ENCODE measurements around the gene STOML2.

The STOML2 gene

DNA sequence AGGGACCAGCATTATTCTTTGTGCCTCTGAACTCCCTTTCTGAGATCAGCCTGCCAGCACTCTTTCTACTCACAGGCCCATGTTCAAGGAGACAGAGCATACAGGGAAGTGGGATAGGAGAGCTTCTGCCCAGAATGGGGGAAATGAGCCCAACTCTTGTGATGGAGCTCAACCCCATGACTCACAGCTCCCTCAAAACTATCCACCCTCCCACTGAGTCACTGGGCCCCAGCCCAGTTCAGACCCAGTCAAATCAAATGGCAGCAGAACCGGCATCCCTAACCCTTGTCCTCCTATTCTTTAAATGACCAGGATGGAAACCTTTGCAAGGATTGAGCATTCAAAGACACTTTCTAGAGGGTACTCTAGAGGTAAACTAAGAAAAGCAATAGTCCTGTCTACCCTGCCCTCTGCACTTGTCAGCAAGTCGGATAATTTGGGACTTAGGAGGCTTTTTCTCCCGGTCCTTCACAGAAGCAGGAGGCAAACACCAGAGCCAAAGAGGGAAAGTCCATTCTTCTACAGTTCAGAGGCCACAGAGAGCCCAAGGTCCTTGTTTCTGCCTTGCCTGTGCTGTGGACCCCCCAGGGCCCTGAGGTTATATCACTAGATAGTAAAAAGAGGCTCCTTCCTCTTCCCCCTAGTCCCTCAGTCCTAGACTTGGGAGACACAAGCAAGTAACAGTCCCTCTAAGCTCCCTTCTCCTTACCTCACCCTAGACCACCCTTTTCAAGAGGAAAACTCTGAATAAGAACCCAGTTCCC is 9.5 kb upstream of the STOML2 start:
- DNase-seq (ENCODE audit: insufficient read length, low spot score) (peak; percentile 23), FAIRE-seq (peak; percentile 38)
- no peak for TF ChIP-seq POLR2A (IDR thresholded peaks at IDR 0.05; ENCODE audit: low read depth, low read length)

DNA sequence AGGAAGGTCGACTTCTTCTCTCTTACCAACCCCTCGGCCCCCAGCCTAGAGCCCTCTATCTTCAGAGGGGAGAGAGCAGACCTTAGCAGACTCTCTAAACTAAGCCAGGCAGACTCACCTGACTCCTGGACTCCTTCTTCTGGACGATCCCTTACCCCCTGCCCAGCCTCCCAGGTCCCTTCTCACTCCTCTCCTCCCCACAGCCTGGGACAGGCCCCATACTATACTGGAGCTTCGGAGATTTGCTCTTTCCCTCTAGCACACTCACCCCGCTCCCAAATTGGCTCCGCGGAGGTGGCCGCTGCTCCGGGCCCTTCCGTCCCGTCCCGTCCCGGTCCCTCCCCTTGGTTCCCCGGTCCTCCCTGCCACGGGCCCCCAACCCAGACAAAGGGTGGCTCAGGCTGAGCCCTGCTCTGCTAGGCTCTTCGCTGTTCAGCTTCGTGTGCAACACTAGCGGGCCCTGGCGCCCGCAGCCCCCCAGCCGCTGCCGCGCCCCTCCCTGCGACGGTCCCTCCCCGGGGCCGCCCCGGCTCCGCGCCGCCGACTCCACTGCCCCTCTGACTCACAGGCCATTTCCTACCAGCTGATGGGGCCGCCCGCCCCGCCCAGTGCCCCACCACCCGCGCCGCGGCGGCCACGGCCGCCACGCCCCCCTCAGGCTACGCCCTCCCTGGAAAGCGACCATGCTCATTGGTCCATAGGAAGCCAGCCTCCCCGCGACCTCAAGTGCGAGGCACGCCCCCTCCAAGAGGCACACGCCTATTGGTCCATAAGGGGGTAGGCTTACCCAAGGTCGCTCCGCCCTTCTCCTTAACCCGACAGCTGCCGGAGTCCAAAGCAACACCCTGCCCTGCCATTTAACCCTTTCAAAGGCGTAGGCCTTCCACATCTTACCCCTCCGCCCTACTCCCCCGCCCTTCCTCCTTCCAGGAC is 8.3 kb upstream of the STOML2 start:
- peak; percentile 65 for TF ChIP-seq POLR2A (IDR thresholded peaks at IDR 0.05; ENCODE audit: low read depth, low read length)
- peak; percentile 65 for DNase-seq (ENCODE audit: insufficient read length, low spot score)
- peak; percentile 89 for FAIRE-seq

DNA sequence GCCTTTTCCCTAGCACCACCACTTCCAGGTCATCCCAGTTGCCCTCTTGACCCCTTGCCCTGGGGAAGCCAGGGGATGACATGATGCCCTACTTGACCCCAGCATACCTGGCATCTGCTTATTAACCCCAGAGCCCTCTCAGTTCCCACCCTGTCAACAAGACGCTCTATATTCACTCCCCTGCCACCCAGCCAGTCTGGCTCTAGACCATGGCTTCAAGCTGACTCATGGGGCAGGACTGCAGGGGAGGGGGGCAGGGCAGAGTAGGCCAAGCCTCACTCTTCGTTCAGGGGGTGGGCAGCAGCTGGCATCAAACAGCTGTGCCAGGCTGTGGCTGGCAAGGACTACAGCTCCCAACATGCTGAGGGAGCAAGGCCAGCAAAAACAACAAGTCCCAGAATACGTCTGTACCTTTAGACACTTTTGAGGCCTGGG is 7.4 kb upstream of the STOML2 start:
- peak; percentile 86 for FAIRE-seq
- DNase-seq (ENCODE audit: insufficient read length, low spot score): peak; percentile 49
- TF ChIP-seq POLR2A (IDR thresholded peaks at IDR 0.05; ENCODE audit: low read depth, low read length): no peak

DNA sequence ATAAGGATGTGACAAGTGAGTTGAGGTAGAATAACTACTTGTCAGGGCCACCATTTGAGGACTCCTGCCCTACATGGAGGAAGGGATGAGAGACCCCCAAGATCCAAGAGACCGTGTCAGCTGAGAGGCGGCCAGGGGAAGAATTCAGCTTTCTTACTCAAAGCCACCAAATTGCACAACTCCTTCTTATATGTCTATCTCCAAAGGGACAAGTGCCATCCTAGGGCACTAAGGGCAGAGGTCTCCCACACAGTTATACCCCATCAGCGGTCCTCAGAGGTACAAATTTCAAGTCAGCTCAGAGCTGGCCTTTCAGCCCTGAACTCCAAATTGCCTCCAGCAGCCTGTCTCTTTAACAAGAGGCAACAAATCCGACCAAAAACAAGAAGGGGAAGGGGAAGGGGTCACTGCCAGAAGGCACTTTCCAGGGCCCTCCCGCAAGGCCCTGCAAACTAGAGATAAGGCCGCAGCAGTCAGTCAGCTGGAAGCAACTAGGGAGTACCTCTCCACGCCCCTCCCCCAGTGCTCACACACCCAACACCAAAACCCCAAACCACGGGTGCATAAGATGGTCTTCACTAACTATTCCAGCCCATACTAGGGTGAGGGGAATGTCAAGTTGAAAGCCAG is 6.1 kb upstream of the STOML2 start:
- no peak for DNase-seq (ENCODE audit: insufficient read length, low spot score)
- TF ChIP-seq POLR2A (IDR thresholded peaks at IDR 0.05; ENCODE audit: low read depth, low read length): no peak
- no peak for FAIRE-seq

DNA sequence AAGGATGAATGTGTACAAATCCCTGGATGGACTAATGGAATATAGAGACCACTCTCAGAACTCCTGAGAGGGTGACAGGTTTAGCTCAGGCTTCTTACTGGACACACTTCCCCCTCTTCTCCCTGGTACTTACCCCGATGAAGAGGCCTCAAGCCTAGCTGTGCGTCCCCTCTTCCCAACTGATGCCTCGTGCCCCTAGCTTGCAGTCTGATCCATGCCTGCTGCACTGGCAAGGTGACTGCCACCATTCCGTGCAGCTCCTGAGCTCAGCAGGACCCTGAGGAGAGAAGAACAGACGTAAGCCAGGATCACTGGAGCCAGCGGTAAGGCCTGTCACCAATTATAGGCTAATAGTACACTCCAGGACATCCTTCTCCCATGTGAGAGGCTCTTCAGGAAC is 5.5 kb upstream of the STOML2 start:
- FAIRE-seq (no peak), DNase-seq (ENCODE audit: insufficient read length, low spot score) (no peak)
- TF ChIP-seq POLR2A (IDR thresholded peaks at IDR 0.05; ENCODE audit: low read depth, low read length): no peak

DNA sequence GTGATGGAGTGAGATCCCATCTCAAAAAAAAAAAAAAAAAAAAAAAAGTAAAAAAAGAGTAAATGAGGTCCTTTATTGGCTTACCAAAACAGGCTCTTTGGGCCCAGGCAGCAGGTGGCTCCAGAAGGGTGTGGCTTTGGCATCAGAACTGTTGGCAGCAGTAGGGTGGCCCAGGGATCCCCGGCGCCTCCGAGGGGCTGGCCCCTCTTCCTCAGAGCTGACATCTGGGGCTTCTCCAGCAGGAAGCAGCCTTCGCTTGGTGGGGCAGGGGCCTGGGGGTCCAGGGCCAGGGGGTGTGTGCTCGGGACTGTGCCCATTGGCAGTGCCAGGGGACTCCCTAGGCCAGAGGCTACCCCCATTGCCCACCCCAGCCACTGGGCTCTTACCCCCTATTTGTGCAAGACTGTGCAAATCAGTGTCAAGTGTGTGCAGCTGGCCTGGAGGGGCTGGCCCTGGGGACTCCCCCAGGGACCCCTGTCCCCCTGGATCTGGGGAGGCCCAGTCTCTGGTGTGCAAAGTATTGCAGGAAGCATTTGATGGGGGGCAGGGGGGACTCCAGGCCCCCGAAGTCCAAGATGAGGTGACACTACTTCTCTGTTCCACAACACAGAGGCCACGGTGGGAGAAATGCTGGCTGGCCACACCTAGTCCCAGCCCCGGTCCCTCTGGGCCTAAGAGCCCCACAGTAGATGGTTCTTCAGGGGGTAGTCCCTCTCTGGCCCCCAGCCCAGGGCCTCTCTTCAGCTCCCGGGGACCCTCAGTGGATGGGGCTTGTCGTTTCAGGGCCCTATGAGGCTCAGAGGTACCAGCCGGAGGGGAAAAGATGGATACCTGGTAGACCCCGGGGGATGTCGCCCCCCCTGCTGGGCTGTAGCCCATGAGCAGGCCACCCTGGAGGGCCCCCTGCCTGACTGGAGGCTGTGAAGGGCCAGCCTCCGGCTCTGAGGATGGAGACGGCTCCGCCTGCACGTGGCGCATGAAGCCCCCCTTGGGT is 4.7 kb upstream of the STOML2 start:
- no peak for FAIRE-seq
- no peak for TF ChIP-seq POLR2A (IDR thresholded peaks at IDR 0.05; ENCODE audit: low read depth, low read length)
- DNase-seq (ENCODE audit: insufficient read length, low spot score): no peak

DNA sequence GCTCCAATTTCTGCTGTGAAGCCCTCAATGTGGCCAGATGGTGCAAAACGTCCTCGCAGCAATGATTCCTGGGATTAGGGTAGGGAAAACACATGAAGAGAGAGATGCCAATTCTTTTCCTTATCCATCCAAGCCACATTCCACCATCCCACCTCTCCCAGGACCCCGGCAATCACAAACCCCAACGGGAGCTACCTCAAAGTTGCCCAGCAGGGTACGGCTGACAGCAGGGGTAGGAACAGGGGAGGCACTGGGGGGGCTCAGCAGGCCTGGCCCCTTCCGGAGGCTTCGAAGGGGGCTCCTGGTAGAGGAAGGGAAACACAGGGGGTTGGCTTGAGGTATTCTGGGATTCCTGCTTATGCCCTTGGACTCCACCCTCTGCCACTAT is 3.4 kb upstream of the STOML2 start:
- FAIRE-seq: no peak
- no peak for DNase-seq (ENCODE audit: insufficient read length, low spot score)
- no peak for TF ChIP-seq POLR2A (IDR thresholded peaks at IDR 0.05; ENCODE audit: low read depth, low read length)

DNA sequence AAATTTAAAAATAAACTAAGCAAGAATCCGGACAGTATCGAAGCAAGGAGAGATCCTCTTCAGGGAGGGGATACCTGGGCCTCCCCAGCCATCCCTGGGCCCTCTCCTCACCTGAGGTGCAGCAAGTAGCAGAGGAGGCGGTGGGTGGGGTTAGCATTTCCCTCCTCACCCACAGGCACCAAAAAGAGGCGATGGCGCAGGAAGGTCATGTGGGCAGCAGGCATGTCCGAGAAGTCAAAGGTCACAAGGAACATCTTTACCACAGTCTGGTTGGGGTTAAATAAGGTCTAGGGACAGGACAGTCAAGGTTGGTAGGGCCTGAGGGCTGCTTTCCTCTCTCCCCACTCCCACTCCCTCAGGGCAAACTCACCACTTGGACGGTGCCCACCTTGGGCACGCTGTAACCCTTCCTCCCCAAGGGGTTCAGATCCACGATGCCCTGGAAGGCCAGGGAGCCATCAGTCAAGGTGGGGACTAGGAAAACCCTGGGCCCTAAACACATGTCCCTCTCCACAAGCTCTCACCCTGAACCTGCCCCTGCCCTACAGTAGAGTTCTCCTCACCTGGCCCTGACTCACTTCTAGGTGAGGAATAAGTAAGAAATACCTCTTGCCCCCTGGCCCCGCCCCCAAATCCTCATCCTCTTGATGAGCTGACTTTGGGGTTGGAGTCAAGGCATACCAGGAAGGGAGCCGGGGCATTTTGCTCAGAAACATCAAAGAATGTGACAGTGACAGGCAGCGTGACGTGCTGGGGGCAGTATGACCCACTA is 2.8 kb upstream of the STOML2 start:
- FAIRE-seq (no peak), DNase-seq (ENCODE audit: insufficient read length, low spot score) (no peak)
- no peak for TF ChIP-seq POLR2A (IDR thresholded peaks at IDR 0.05; ENCODE audit: low read depth, low read length)

DNA sequence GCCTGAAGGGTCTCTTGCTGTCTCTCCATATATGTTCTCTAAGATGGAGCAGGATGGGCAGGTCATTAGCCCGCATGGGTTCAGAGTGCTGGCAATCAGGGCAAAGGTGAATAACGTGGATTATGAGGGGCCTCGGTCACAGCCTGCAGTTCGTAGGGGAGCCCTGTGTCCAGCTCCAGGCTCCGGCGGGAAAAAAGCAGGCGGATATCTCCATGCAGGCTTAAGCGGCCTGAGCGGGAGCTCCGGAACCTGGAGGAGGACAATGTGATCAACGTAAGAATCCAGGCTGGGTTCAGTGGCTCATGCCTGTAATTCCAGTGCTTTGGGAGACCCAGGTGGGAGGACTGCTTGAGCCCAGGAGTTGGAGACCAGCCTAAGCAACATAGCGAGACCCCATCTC is 2.2 kb upstream of the STOML2 start:
- no peak for TF ChIP-seq POLR2A (IDR thresholded peaks at IDR 0.05; ENCODE audit: low read depth, low read length)
- FAIRE-seq: no peak

DNA sequence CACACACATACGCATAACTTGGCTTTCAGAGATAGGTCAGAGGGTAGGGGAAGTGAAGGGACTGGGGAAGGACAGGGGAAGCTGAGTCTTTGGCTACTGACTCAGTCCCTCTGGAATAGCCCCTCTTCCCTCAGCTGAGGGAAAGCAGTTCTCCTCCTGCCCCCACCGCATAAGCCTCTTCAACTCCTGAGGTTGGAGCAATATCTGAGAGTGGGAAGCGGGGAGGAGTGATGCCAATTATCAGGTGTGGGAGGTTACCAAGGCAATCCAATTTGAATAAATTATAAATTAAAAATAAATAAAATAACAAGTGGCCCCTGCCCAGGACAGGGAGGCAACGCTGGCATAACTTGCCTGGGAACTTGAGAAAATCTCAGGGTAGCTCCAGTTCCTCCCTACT is 1.7 kb upstream of the STOML2 start:
- no peak for FAIRE-seq
- DNase-seq (ENCODE audit: insufficient read length, low spot score): no peak

More for the DNA sequence above, 2.2 kb upstream of the STOML2 start:
- DNase-seq (ENCODE audit: insufficient read length, low spot score): no peak

DNA sequence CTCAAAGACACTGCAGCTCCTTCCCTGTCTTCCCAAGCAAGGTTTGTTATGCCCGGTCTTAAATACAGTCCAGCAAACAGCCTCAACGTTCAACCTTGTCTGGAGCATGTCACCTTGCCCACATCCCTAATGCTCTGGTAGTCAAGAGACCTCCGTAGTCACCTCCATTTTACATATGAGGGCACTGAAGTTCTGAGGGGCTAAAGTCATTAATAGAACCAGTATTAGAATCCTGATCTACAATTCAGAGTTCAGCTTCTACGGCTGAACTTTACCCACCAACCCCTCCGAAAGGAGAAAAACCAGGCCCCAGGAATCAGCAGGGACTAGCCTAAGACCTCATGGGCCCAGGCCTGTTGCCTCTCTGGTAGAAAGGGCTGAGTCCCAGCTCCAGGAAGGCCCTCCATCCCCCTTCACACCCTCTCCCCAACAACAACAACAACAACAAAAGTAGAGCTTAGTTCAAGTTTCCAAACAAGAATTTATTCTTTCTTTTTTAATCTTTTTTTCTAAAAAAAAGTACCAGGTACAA is 795 bp upstream of the STOML2 start:
- FAIRE-seq: no peak
- no peak for DNase-seq (ENCODE audit: insufficient read length, low spot score)

More for the DNA sequence above, 1.7 kb upstream of the STOML2 start:
- no peak for TF ChIP-seq POLR2A (IDR thresholded peaks at IDR 0.05; ENCODE audit: low read depth, low read length)

DNA sequence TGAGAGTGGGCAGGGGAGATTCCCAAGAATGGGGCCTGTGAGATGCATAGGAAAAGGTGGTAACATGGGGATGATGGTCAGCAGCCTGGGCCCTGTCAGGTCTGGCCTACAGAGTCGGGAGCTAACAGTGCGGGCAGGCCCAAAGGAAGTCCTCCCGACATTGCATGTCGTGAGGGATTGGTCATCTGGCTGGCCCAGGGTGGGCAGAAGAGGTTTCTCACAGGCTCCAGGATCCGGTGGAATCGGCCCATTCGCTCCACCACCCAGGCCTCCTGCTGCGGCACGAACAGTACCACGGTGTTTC is 514 bp downstream of the STOML2 start:
- no peak for TF ChIP-seq POLR2A (IDR thresholded peaks at IDR 0.05; ENCODE audit: low read depth, low read length)
- DNase-seq (ENCODE audit: insufficient read length, low spot score) (no peak), FAIRE-seq (no peak)

More for the DNA sequence above, 795 bp upstream of the STOML2 start:
- no peak for TF ChIP-seq POLR2A (IDR thresholded peaks at IDR 0.05; ENCODE audit: low read depth, low read length)

Data from H54 (cell line).